ENCODE measurements around the gene FHL3. TPM values are rescaled to one million over a fixed set of nuclear protein-coding genes. Genes with fewer than 3 reads are reported as not detected.

Gene FHL3
- total RNA-seq, 1 donor from 2014 or later: 40.4 TPM

DNA sequence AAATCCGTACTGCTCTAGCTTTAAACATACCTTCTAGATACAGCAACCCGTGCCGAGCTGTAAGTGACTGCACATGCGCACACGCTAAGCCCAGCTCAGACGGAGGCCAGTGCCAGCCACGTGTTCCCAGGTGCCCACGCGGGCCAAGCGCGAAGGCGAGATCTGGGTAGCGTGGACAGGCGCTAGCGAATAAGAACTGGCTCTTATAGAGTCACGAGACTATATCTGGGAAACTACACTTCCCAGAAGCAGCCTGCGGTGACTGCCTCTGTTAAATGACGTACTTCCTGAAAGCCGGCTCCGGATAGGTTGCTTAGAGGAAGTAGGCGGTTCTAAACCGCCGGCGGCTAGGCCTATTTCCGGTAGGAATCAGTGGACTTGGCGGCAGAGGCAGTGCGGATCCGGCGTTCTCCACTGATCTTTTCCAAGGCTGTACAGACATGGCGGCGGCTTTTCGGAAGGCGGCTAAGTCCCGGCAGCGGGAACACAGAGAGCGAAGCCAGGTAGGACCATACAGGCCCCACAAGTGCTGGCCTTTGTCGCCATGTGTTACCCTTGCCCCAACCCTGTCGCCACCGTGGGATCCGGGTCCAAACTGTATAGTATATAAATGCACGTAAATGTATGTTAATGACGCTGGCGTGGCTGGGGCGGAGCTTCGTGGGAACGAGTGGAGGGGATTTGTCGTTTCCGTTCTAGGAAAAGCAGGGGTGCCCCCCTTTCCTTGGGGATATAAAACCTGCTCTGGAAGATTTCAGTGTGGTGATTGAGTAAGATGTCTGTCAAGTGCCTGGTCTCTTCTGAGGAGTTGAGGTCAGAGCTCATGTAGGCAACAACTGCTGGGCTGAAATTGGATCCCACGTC is 7.3 kb upstream of the FHL3 start, which contains the start of gene UTP11:
UTP11 (plus strand) TSS at position 372 of the 864 bp plus-strand sequence; CDS start at position 441, 69 bp downstream.
- TF ChIP-seq, protein P1, sequence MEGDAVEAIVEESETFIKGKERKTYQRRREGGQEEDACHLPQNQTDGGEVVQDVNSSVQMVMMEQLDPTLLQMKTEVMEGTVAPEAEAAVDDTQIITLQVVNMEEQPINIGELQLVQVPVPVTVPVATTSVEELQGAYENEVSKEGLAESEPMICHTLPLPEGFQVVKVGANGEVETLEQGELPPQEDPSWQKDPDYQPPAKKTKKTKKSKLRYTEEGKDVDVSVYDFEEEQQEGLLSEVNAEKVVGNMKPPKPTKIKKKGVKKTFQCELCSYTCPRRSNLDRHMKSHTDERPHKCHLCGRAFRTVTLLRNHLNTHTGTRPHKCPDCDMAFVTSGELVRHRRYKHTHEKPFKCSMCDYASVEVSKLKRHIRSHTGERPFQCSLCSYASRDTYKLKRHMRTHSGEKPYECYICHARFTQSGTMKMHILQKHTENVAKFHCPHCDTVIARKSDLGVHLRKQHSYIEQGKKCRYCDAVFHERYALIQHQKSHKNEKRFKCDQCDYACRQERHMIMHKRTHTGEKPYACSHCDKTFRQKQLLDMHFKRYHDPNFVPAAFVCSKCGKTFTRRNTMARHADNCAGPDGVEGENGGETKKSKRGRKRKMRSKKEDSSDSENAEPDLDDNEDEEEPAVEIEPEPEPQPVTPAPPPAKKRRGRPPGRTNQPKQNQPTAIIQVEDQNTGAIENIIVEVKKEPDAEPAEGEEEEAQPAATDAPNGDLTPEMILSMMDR (IDR thresholded peaks at IDR 0.05): no peak
- Mint-ChIP-seq H3K4me3 (ENCODE audit: unreplicated experiment) (peak within 1 kb of the TSS; percentile 97), H3K27me3 (ENCODE audit: unreplicated experiment) (no peaks in the 10 kb centered on the region), H3K36me3 (ENCODE audit: unreplicated experiment) (peaks cover 8% of the 10 kb centered on the region), H3K27ac (ENCODE audit: unreplicated experiment) (peak within 1 kb of the TSS; percentile 97), H3K9me3 (ENCODE audit: unreplicated experiment) (no peaks in the 10 kb centered on the region), H3K4me1 (ENCODE audit: unreplicated experiment) (peaks cover 36% of the 10 kb centered on the region)
- peak; percentile 97 for DNase-seq (ENCODE audit: extremely low spot score, unreplicated experiment)

- Mint-ChIP-seq H3K36me3 (ENCODE audit: unreplicated experiment) (peaks cover 2% of the 10 kb centered on the region), H3K9me3 (ENCODE audit: unreplicated experiment) (no peaks in the 10 kb centered on the region), H3K4me3 (ENCODE audit: unreplicated experiment) (no peak overlapping the region), H3K27me3 (ENCODE audit: unreplicated experiment) (no peaks in the 10 kb centered on the region), H3K27ac (ENCODE audit: unreplicated experiment) (peak overlapping the region; percentile 94), H3K4me1 (ENCODE audit: unreplicated experiment) (peaks cover 36% of the 10 kb centered on the region)
- TF ChIP-seq, protein P1 (IDR thresholded peaks at IDR 0.05): no peak
- no peak for DNase-seq (ENCODE audit: extremely low spot score, unreplicated experiment)
These were observed 4.5 kb upstream of the FHL3 start for GRCh38 chr1:38009841-38010180.

- no peaks in the 10 kb centered on the region for H3K27me3 Mint-ChIP-seq (ENCODE audit: unreplicated experiment)
- H3K36me3 Mint-ChIP-seq (ENCODE audit: unreplicated experiment): peaks cover 2% of the 10 kb centered on the region
- TF ChIP-seq, protein P1 (IDR thresholded peaks at IDR 0.05): no peak
- no peak overlapping the region for H3K4me3 Mint-ChIP-seq (ENCODE audit: unreplicated experiment)
- peaks cover 42% of the 10 kb centered on the region for H3K4me1 Mint-ChIP-seq (ENCODE audit: unreplicated experiment)
- DNase-seq (ENCODE audit: extremely low spot score, unreplicated experiment): no peak
- H3K27ac Mint-ChIP-seq (ENCODE audit: unreplicated experiment): peak overlapping the region; percentile 94
- H3K9me3 Mint-ChIP-seq (ENCODE audit: unreplicated experiment): no peaks in the 10 kb centered on the region
These were observed 4.0 kb upstream of the FHL3 start for GRCh38 chr1:38009088-38009840.

DNA sequence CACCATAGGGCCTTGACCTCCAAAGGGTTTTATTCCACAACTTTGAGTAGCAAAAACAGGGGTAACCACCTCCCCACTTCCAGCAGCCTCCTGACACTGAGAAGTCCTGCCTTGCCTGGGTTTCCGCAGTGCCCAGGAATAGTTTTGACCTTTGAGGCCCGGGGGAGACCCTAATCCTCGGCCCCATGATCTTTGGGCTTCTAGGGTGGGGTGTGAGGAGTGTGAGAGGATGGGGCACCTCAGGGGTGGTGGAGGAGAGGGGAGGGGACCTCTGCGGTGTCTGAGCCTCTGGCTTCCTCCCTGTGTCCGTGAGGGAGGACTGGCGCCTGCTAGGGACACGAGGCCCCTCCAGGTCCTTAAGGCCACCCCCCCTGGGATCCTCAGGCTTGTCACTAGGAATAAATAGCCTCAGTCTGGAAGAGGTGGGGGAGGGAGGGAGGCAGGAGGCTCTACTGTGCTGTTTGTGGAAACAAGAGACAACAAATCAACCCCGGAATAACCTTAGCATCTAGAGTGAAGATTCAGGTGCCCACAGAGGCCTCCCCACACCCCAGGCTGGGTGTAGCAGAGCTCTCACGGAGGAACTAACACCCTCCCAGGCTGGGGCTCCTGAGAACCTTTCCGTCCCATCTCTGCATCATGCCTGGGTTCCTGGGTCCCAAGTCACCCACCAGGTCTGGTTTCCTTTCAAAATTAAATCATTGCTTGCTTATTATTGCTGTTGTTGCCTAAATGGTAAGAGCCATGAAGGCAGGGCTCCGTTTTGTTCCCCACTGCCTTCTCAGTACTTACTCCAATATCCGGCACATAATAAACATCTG is 904 bp upstream of the FHL3 start:
- peak overlapping the region; percentile 38 for H3K27ac Mint-ChIP-seq (ENCODE audit: unreplicated experiment)

More for the DNA sequence above, 904 bp upstream of the FHL3 start:
- TF ChIP-seq, protein P1 (IDR thresholded peaks at IDR 0.05): no peak
- DNase-seq (ENCODE audit: extremely low spot score, unreplicated experiment): no peak
- Mint-ChIP-seq H3K27me3 (ENCODE audit: unreplicated experiment) (no peaks in the 10 kb centered on the region), H3K36me3 (ENCODE audit: unreplicated experiment) (no peaks in the 10 kb centered on the region), H3K4me3 (ENCODE audit: unreplicated experiment) (peak overlapping the region; percentile 60), H3K9me3 (ENCODE audit: unreplicated experiment) (no peaks in the 10 kb centered on the region), H3K4me1 (ENCODE audit: unreplicated experiment) (peaks cover 48% of the 10 kb centered on the region)
